Upper lobe of left lung (tissue), 6 donors: ENCODE results near the gene SEC14L5. TPM values are rescaled to one million over a fixed set of nuclear protein-coding genes. Genes with fewer than 3 reads are reported as not detected.

ENCODE experiments used
- ATAC-seq, 2 donors: fragments of 200-7000 bp; cut with Tn5 transposase; one replicate each; pipeline ENCODE4 v1.9.1; 2022; ENCODE audit warnings: mild to moderate bottlenecking in 2 of 2, moderate library complexity in 2 of 2; ENCODE audit not compliant: low FRiP score in 2 of 2
- DNase-seq, 2 donors: peaks; one replicate each; pipeline ENCODE4 v3.0.0-alpha.2; 2019 to 2020
- H3K27ac ChIP-seq, 4 donors: fragments of 200-600 bp; sonication (generic); one replicate each; pipeline ENCODE4 v1.5.1; 2016 to 2019
- H3K27me3 ChIP-seq, 4 donors: fragments of 200-600 bp; sonication (generic); one replicate each; pipeline ENCODE4 v1.5.1; 2017 to 2019
- H3K36me3 ChIP-seq, 4 donors: fragments of 200-600 bp; sonication (generic); one replicate each; pipeline ENCODE4 v1.5.1; 2016 to 2019
- H3K4me1 ChIP-seq, 4 donors: fragments of 200-600 bp; sonication (generic); one replicate each; pipeline ENCODE4 v1.5.1; 2018 to 2019
- H3K4me3 ChIP-seq, 4 donors: fragments of 200-600 bp; sonication (generic); one replicate each; pipeline ENCODE4 v1.5.1; 2017 to 2019; ENCODE audit warnings: mild to moderate bottlenecking in 2 of 4, moderate library complexity in 1 of 4
- H3K9me3 ChIP-seq, 4 donors: fragments of 200-600 bp; sonication (generic); one replicate each; pipeline ENCODE4 v1.5.1; 2018 to 2019
- EP300 ChIP-seq, 4 donors: sonication (generic); formaldehyde crosslinking; IDR thresholded peaks; one replicate each; pipeline ENCODE4 v1.5.1; 2017; ENCODE audit warnings: antibody characterized with exemption in 4 of 4, control low read depth in 2 of 4
- POLR2A ChIP-seq, 4 donors: fragments of 450-650 bp; IDR thresholded peaks; one replicate each; pipeline ENCODE4 v1.5.1; 2016 to 2017; ENCODE audit warnings: antibody characterized with exemption in 4 of 4, mild to moderate bottlenecking in 2 of 4
- POLR2AphosphoS5 ChIP-seq, 2 donors: sonication (generic); formaldehyde crosslinking; IDR thresholded peaks; one replicate each; pipeline ENCODE4 v1.5.1; 2017; ENCODE audit warnings: antibody characterized with exemption in 2 of 2
- WGBS, 2 donors: methylation state at CpG; one replicate each; pipeline ENCODE4 v1.1.5; 2017 to 2018; 5-methylcytosine and 5-hydroxymethylcytosine counted together
- total RNA-seq, 6 donors: library from RNA; depleted of rRNA in 4 of 6; stranded (reverse); fragments of >200 nt in 4 of 6; gene quantifications; one replicate each; pipeline versions ENCODE4 v1.1.0 to v1.2.1, GENCODE V29; 2016 to 2021
- TF ChIP-seq, protein P1 (sequence below), 6 experiments: fragments of 450-650 bp in 4 of 6; fragments of 200-600 bp in 2 of 6; sonication (generic) in 2 of 6; IDR thresholded peaks; one replicate each; pipeline ENCODE4 v1.5.1; 2016 to 2019; ENCODE audit warnings: antibody characterized with exemption in 6 of 6
- donor health status: DM: no; HTN: no; CAD: no; lungs with moderate emphysema.
- donor health status: DM: no; HTN: yes; CAD: no; lungs with severe emphysema.

SEC14L5 gene
- total RNA-seq, 6 donors from 2014 or later: 0.20 to 1.7 (median 0.49) TPM; not detected in 1

DNA sequence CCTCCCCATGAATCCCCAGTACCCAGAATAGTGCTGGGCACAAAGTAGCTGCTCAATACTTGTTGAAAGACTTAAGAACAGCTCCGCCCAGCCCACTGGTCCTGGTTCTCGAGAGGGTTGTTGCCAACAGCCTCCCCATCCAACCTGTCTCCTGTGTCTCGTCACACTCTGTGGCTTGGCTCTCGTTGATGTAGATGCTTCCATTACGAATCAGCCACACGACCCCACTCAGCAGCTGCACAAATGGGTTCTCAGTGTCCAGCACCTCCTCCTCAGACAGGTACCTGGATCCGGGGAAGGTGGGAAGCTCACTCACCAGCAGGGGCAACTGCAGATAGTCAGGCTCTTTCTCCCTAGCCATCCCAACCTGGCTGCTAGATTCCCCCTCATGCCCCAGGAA, 73.5 kb downstream of the SEC14L5 start:
- ATAC-seq (no peak), DNase-seq (no peak)
- no peak for TF ChIP-seq EP300 (IDR thresholded peaks at IDR 0.05)
- TF ChIP-seq, protein P1, sequence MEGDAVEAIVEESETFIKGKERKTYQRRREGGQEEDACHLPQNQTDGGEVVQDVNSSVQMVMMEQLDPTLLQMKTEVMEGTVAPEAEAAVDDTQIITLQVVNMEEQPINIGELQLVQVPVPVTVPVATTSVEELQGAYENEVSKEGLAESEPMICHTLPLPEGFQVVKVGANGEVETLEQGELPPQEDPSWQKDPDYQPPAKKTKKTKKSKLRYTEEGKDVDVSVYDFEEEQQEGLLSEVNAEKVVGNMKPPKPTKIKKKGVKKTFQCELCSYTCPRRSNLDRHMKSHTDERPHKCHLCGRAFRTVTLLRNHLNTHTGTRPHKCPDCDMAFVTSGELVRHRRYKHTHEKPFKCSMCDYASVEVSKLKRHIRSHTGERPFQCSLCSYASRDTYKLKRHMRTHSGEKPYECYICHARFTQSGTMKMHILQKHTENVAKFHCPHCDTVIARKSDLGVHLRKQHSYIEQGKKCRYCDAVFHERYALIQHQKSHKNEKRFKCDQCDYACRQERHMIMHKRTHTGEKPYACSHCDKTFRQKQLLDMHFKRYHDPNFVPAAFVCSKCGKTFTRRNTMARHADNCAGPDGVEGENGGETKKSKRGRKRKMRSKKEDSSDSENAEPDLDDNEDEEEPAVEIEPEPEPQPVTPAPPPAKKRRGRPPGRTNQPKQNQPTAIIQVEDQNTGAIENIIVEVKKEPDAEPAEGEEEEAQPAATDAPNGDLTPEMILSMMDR (IDR thresholded peaks at IDR 0.05): no peak
- no peak for TF ChIP-seq POLR2AphosphoS5 (IDR thresholded peaks at IDR 0.05)
- TF ChIP-seq POLR2A (IDR thresholded peaks at IDR 0.05): no peak
- no peak overlapping the region for H3K4me3 ChIP-seq
- peaks cover 13 to 23% (median 17%) of the 10 kb centered on the region in 4 donors for H3K4me1 ChIP-seq
- peaks cover 0 to 33% (median 21%) of the 10 kb centered on the region in 4 donors for H3K36me3 ChIP-seq
- H3K9me3 ChIP-seq: no peaks in the 10 kb centered on the region
- no peak overlapping the region for H3K27ac ChIP-seq
- WGBS, 2 donors: 89 to 90% methylated on average over 7 of the region's 7 CpGs
- no peaks in the 10 kb centered on the region for H3K27me3 ChIP-seq

DNA sequence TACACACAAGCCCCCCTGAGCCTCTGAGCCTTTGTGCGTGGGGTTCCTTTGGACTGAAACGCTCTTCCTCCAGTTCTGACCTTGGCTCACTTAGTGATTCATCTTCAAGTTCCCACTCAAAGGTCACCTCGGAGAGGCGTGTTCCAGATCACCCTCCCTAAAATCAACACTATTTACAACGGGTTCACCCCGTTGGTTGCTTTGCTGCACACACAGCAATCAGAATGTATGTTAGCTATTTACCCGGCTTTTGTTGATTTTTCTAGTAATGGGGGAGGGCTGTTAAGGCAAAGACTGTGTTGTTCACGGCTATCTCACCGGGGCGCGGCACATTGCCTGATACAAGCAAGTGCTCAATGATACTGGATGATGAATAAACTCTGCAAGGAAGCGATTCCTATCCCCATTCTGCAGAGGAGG, 74.6 kb downstream of the SEC14L5 start:
- TF ChIP-seq POLR2AphosphoS5 (IDR thresholded peaks at IDR 0.05): no peak
- TF ChIP-seq, protein P1 (IDR thresholded peaks at IDR 0.05): no peak
- TF ChIP-seq EP300 (IDR thresholded peaks at IDR 0.05): no peak
- TF ChIP-seq POLR2A (IDR thresholded peaks at IDR 0.05): no peak
- ATAC-seq: no peak
- Histone ChIP-seq H3K9me3 (no peaks in the 10 kb centered on the region), H3K27ac (peak overlapping the region in 2 of 4 donors; percentile 80 to 81), H3K4me3 (peak overlapping the region; percentile 66 to 99 (median 84)), H3K36me3 (peaks cover 0 to 24% (median 13%) of the 10 kb centered on the region in 4 donors), H3K27me3 (no peaks in the 10 kb centered on the region), H3K4me1 (peaks cover 13 to 23% (median 17%) of the 10 kb centered on the region in 4 donors)
- WGBS, 2 donors: 36 to 41% methylated on average over 12 of the region's 12 CpGs
- no peak for DNase-seq

DNA sequence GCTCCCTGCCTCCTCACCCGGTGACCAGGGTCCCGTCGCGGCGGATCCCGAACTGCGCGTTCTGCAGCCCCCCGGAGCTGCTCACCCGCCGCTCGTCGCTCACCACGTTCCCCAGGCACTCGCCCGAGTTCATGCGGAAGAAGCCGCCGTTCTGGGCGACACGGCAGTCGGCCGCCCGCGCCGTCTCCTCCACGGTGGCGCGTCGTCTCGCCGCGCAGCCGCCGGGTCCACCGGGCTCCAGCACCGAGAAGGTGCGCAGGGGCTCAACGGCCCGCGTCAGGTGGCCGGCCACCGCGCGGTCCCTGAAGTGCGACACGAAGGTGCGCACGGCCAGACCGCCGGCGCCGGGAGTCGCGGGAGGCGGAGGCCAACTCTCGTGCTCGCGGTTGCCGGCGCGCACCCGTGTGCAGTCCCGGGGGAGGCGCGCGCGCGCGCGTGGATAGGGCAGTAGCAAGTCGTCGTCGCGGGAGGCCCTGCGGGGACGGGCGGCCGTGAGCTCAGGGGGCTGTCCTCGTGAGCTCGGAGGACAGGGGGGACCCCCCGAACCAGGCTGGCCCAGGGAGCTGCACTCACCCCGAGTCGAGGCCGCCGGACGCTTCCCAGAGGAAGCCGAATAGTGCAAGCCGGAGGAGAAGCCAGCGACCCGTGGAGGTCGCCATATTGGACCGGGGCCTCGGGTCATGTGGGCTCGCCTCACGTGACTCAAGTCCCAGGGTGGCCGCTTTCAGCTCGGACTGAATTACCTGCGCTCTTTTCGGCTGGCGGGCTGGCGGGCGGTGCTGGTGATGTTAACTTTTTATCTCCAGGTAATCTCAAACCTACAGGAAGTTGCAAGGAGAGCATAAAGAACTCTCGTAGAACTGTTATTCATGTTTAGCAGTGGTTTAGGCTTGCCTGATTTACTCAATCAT, 75.4 kb downstream of the SEC14L5 start, which contains the start of gene NAGPA:
TSS of gene NAGPA (minus strand) at position 680 of the 911 bp plus-strand sequence. CDS start at position 659, 21 bp downstream.
- peak within 1 kb of the TSS; percentile 50 to 81 (median 80) for H3K27ac ChIP-seq
- H3K27me3 ChIP-seq: no peaks in the 10 kb centered on the region
- ATAC-seq (peak; percentile 87 to 96), DNase-seq (peak; percentile 90 to 96)
- H3K9me3 ChIP-seq: no peaks in the 10 kb centered on the region
- H3K36me3 ChIP-seq: peaks cover 0 to 16% (median 8%) of the 10 kb centered on the region in 4 donors
- WGBS, 2 donors: 0 to 1% methylated on average over 12 to 14 of the region's 104 CpGs
- peak within 1 kb of the TSS; percentile 66 to 99 (median 84) for H3K4me3 ChIP-seq
- peaks cover 13 to 23% (median 17%) of the 10 kb centered on the region in 4 donors for H3K4me1 ChIP-seq
- TF ChIP-seq EP300 (IDR thresholded peaks at IDR 0.05) (peak in 1 of 4 donors; percentile 64), POLR2AphosphoS5 (IDR thresholded peaks at IDR 0.05) (peak; percentile 89 to 92), POLR2A (IDR thresholded peaks at IDR 0.05) (peak in 2 of 4 donors; percentile 40 to 69)
- TF ChIP-seq, protein P1 (IDR thresholded peaks at IDR 0.05): peak in 1 of 6 experiments; percentile 6

DNA sequence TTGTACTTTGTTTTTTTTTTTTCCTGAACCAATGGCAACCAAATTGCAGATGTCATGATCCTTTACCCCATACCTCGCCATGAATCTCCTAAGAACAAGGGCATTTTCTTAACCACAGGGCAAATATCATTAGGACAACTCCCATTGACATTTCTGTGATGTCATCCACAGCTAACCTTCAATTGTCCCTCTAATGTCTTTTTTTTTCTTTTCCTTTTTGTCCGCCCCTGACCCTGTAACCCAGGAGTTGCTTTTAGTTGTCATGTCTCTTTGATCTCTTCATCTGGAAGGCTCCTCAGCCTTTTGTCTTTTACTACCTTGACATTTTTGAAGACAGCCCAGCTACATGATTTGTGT, 76.0 kb downstream of the SEC14L5 start:
- TF ChIP-seq POLR2AphosphoS5 (IDR thresholded peaks at IDR 0.05) (no peak), POLR2A (IDR thresholded peaks at IDR 0.05) (no peak)
- TF ChIP-seq, protein P1 (IDR thresholded peaks at IDR 0.05): no peak
- Histone ChIP-seq H3K4me1 (peaks cover 13 to 23% (median 17%) of the 10 kb centered on the region in 4 donors), H3K27ac (peak overlapping the region; percentile 50 to 81 (median 80)), H3K36me3 (peaks cover 0 to 11% (median 2%) of the 10 kb centered on the region in 4 donors), H3K27me3 (no peaks in the 10 kb centered on the region), H3K9me3 (no peaks in the 10 kb centered on the region), H3K4me3 (peak overlapping the region; percentile 66 to 99 (median 84))
- 11 to 17% methylated on average over 2 of the region's 2 CpGs for WGBS, 2 donors
- DNase-seq (no peak), ATAC-seq (no peak)
